Small intestine (tissue), 7 donors: ENCODE data around the gene VAPA. TPM values are rescaled to one million over a fixed set of nuclear protein-coding genes. Genes with fewer than 3 reads are reported as not detected.

Source experiments
- DNase-seq, 2 donors: peaks; one replicate each; pipeline versions ENCODE4 v3.0.0 to v3.0.0-alpha.2; 2013
- FAIRE-seq: peaks from 2 replicates; lab custom pipeline; 2012; peaks lifted over from hg19 to GRCh38; lab: Jason Lieb, UNC
- H3K27ac ChIP-seq, 3 donors: one replicate each; pipeline ENCODE4 v1.5.1; 2013; ENCODE audit warnings: low read length in 2 of 3, mild to moderate bottlenecking in 2 of 3, control low read depth in 1 of 3, inconsistent platforms in 1 of 3, low read depth in 1 of 3, moderate library complexity in 1 of 3
- H3K27me3 ChIP-seq, 3 donors: one replicate each; pipeline ENCODE4 v1.6.1; 2013; ENCODE audit warnings: low read length in 3 of 3, inconsistent platforms in 1 of 3; ENCODE audit not compliant: control insufficient read depth in 3 of 3, insufficient read depth in 3 of 3
- H3K36me3 ChIP-seq, 3 donors: one replicate each; pipeline ENCODE4 v1.6.1; 2013; ENCODE audit warnings: low read length in 3 of 3, inconsistent platforms in 1 of 3, low read depth in 1 of 3, mild to moderate bottlenecking in 1 of 3, moderate library complexity in 1 of 3; ENCODE audit not compliant: control insufficient read depth in 3 of 3, insufficient read depth in 2 of 3
- H3K4me1 ChIP-seq, 3 donors: one replicate each; pipeline ENCODE4 v1.6.1; 2013; ENCODE audit warnings: low read length in 2 of 3, inconsistent platforms in 1 of 3, low read depth in 1 of 3, mild to moderate bottlenecking in 1 of 3, moderate library complexity in 1 of 3; ENCODE audit not compliant: control insufficient read depth in 3 of 3, insufficient read depth in 2 of 3
- H3K4me3 ChIP-seq, 3 donors: one replicate each; pipeline ENCODE4 v1.5.1; 2013; ENCODE audit warnings: low read length in 3 of 3, control low read depth in 1 of 3, inconsistent platforms in 1 of 3, low read depth in 1 of 3, mild to moderate bottlenecking in 1 of 3, moderate library complexity in 1 of 3
- H3K9me3 ChIP-seq, 2 donors: one replicate each; pipeline ENCODE4 v1.6.1; 2013; ENCODE audit warnings: low read depth in 1 of 2, low read length in 1 of 2; ENCODE audit not compliant: control insufficient read depth in 2 of 2, insufficient read depth in 1 of 2
- WGBS, 3 donors: extraction: QIAGEN DNeasy Blood & Tissue Kit; methylation state at CpG; one replicate each; pipeline ENCODE4 v1.1.7; 2013; 5-methylcytosine and 5-hydroxymethylcytosine counted together
- polyA plus RNA-seq, 4 donors: library from polyadenylated mRNA; stranded (reverse) in 3 of 4; unstranded in 1 of 4; fragments of 200-250 nt in 3 of 4; fragments of 120-200 nt in 1 of 4; gene quantifications; one replicate each; pipeline versions ENCODE4 v1.2.1 to v1.2.3, GENCODE V29; 2013
- donor health status: healthy with polysubstance abuse.
- donor health status: control.
- donor health status: control.
- donor health status: Bipolar disorder and iron deficiency.
- donor health status: healthy.

The VAPA gene
- polyA plus RNA-seq, 4 donors: 129 to 229 (median 163) TPM

- H3K4me3 ChIP-seq: no peak overlapping the region
- no peak for FAIRE-seq
- DNase-seq: peak; percentile 53 to 55
- peaks cover 7 to 15% (median 11%) of the 10 kb centered on the region in 3 donors for H3K36me3 ChIP-seq
- H3K9me3 ChIP-seq: no peaks in the 10 kb centered on the region
- WGBS, 3 donors: 76 to 82% (median 79%) methylated on average over 9 of the region's 9 CpGs
- no peak overlapping the region for H3K27ac ChIP-seq
- no peaks in the 10 kb centered on the region for H3K4me1 ChIP-seq
- H3K27me3 ChIP-seq: no peaks in the 10 kb centered on the region
Observed at GRCh38 chr18:9951022-9951859, 37.4 kb downstream of the VAPA start.

GRCh38 chr18:9952633-9953416 lies 39.0 kb downstream of the VAPA start:
- DNase-seq (no peak), FAIRE-seq (no peak)
- Histone ChIP-seq H3K36me3 (peaks cover 5 to 13% (median 7%) of the 10 kb centered on the region in 3 donors), H3K9me3 (no peaks in the 10 kb centered on the region), H3K4me1 (no peaks in the 10 kb centered on the region), H3K4me3 (no peak overlapping the region), H3K27ac (no peak overlapping the region), H3K27me3 (no peaks in the 10 kb centered on the region)
- WGBS, 3 donors: 78 to 94% (median 86%) methylated on average over 1 of the region's 1 CpG

- 92 to 94% (median 94%) methylated on average over 4 of the region's 4 CpGs for WGBS, 3 donors
- peaks cover 0 to 3% (median 0%) of the 10 kb centered on the region in 3 donors for H3K36me3 ChIP-seq
- H3K27ac ChIP-seq: no peak overlapping the region
- H3K27me3 ChIP-seq: no peaks in the 10 kb centered on the region
- no peak overlapping the region for H3K4me3 ChIP-seq
- no peaks in the 10 kb centered on the region for H3K9me3 ChIP-seq
- no peaks in the 10 kb centered on the region for H3K4me1 ChIP-seq
- DNase-seq (no peak), FAIRE-seq (no peak)
Observed at GRCh38 chr18:9958861-9959399, 45.1 kb downstream of the VAPA start.

- DNase-seq (no peak), FAIRE-seq (no peak)
- 82 to 96% (median 84%) methylated on average over 1 of the region's 1 CpG for WGBS, 3 donors
- Histone ChIP-seq H3K9me3 (no peaks in the 10 kb centered on the region), H3K4me3 (no peak overlapping the region), H3K36me3 (peaks cover 0 to 3% (median 0%) of the 10 kb centered on the region in 3 donors), H3K27me3 (peaks cover 0 to 3% (median 0%) of the 10 kb centered on the region in 3 donors), H3K27ac (no peak overlapping the region), H3K4me1 (no peaks in the 10 kb centered on the region)
Observed at GRCh38 chr18:9959564-9959963, 45.7 kb downstream of the VAPA start.

GRCh38 chr18:9960258-9960904 lies 46.6 kb downstream of the VAPA start:
- Histone ChIP-seq H3K27me3 (peaks cover 0 to 5% (median 0%) of the 10 kb centered on the region in 3 donors), H3K36me3 (peaks cover 0 to 3% (median 0%) of the 10 kb centered on the region in 3 donors), H3K27ac (no peak overlapping the region), H3K4me3 (no peak overlapping the region), H3K9me3 (no peaks in the 10 kb centered on the region), H3K4me1 (no peaks in the 10 kb centered on the region)
- DNase-seq: no peak
- FAIRE-seq: no peak
- WGBS, 3 donors: 39 to 49% (median 40%) methylated on average over 7 of the region's 7 CpGs

- no peak for FAIRE-seq
- Histone ChIP-seq H3K9me3 (no peaks in the 10 kb centered on the region), H3K36me3 (peaks cover 0 to 3% (median 0%) of the 10 kb centered on the region in 3 donors), H3K27ac (no peak overlapping the region), H3K4me3 (no peak overlapping the region), H3K4me1 (no peaks in the 10 kb centered on the region), H3K27me3 (peaks cover 0 to 5% (median 0%) of the 10 kb centered on the region in 3 donors)
- WGBS, 3 donors: 31 to 37% (median 33%) methylated on average over 3 of the region's 3 CpGs
- peak in 1 of 2 donors; percentile 9 for DNase-seq
Observed at GRCh38 chr18:9961041-9961440, 47.2 kb downstream of the VAPA start.

- Histone ChIP-seq H3K36me3 (no peaks in the 10 kb centered on the region), H3K4me1 (no peaks in the 10 kb centered on the region), H3K4me3 (no peak overlapping the region), H3K27ac (no peak overlapping the region), H3K27me3 (peaks cover 0 to 15% (median 0%) of the 10 kb centered on the region in 3 donors), H3K9me3 (no peaks in the 10 kb centered on the region)
- FAIRE-seq (no peak), DNase-seq (no peak)
- WGBS, 3 donors: 84 to 89% (median 85%) methylated on average over 9 of the region's 9 CpGs
Observed at GRCh38 chr18:9965711-9966624, 52.2 kb downstream of the VAPA start.
